NK-92 treated with Interleukin-12 subunit alpha and Interleukin-12 subunit beta, amount 100 ng/mL, for 24 hours (cell line): Measurements from ENCODE around the gene PPFIA4.

Experiments used
- DNase-seq: peaks from one replicate; lab custom pipeline; 2025; lab: John Stamatoyannopoulos, UW

The PPFIA4 gene

GRCh38 chr1:203126866-203127665 is 100.8 kb downstream of the PPFIA4 start:
- DNase-seq, result no peak

GRCh38 chr1:203127666-203128430 is 101.6 kb downstream of the PPFIA4 start, which contains the start of gene ADORA1:
Gene ADORA1, plus strand, starts transcription at chr1:203127726. Its CDS starts 1,116 bp downstream, at chr1:203128842.
- DNase-seq, result no peak

GRCh38 chr1:203128431-203128715 is 102.1 kb downstream of the PPFIA4 start:
- DNase-seq, result no peak
